ENCODE measurements around the gene STX1B.
A peak's percentile ranks its signal among the peaks of the same experiment; 100 is the strongest.

Gene STX1B

DNA sequence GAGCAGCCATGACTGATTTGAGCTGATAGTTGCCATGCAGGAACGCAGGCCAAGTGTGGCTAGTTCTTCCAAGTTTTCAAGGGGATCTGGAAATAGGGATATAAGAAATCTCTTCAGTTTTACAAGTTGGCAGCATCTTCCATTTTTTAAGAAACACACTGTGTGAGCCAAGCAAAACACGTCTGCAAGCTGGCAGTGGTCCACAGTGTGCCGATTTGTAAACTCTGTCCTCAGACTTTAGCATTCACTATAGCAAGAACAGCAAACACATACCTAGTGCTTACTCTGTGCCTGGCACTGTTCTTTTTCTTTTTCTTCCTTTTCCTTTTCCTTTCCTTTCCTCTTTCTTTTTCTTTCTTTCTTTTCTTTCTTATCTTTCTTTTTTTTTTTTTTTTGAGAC, 58.7 kb downstream of the STX1B start:
- Histone ChIP-seq H3F3A (ENCODE audit: low read depth) (0 out of 2 replicates have a peak, but pooled peaks cover 6% of the 10 kb centered on the region), H3K9ac (ENCODE audit: low read depth, low read length, poor library complexity, severe bottlenecking) (peak overlapping the region; percentile 99), H3K36me3 (ENCODE audit: insufficient read depth, low read length) (peaks cover 4% of the 10 kb centered on the region; the same call in 1 of the 2 replicates), H3K9me3 (ENCODE audit: insufficient read depth, low read depth, low read length) (no peaks in the 10 kb centered on the region), H3K27me3 (ENCODE audit: insufficient read depth, low read length, poor library complexity, severe bottlenecking) (peaks cover 7% of the 10 kb centered on the region), H2AFZ (ENCODE audit: low read length) (no peak overlapping the region), H3K79me2 (ENCODE audit: insufficient read depth, low read length) (peaks cover 23% of the 10 kb centered on the region), H3K4me3 (ENCODE audit: low read length, poor library complexity, severe bottlenecking) (peak overlapping the region; percentile 90), H4K20me1 (ENCODE audit: insufficient read depth, low read length, poor library complexity, severe bottlenecking) (peaks cover 3% of the 10 kb centered on the region), H3K4me1 (ENCODE audit: insufficient read depth, low read length, poor library complexity, severe bottlenecking) (peaks cover 30% of the 10 kb centered on the region), H3K9me2 (replicated peaks; ENCODE audit: low read depth, low read length) (no peaks in the 10 kb centered on the region), H3K4me2 (ENCODE audit: low read depth, low read length, poor library complexity, severe bottlenecking) (peak overlapping the region; percentile 84)
- TF ChIP-seq, protein P1, sequence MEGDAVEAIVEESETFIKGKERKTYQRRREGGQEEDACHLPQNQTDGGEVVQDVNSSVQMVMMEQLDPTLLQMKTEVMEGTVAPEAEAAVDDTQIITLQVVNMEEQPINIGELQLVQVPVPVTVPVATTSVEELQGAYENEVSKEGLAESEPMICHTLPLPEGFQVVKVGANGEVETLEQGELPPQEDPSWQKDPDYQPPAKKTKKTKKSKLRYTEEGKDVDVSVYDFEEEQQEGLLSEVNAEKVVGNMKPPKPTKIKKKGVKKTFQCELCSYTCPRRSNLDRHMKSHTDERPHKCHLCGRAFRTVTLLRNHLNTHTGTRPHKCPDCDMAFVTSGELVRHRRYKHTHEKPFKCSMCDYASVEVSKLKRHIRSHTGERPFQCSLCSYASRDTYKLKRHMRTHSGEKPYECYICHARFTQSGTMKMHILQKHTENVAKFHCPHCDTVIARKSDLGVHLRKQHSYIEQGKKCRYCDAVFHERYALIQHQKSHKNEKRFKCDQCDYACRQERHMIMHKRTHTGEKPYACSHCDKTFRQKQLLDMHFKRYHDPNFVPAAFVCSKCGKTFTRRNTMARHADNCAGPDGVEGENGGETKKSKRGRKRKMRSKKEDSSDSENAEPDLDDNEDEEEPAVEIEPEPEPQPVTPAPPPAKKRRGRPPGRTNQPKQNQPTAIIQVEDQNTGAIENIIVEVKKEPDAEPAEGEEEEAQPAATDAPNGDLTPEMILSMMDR (conservative IDR thresholded peaks at IDR 0.05; ENCODE audit: low read length), result no peak
- no peak for TF ChIP-seq EZH2phosphoT487 (IDR thresholded peaks at IDR 0.05; ENCODE audit: borderline replicate concordance)

DNA sequence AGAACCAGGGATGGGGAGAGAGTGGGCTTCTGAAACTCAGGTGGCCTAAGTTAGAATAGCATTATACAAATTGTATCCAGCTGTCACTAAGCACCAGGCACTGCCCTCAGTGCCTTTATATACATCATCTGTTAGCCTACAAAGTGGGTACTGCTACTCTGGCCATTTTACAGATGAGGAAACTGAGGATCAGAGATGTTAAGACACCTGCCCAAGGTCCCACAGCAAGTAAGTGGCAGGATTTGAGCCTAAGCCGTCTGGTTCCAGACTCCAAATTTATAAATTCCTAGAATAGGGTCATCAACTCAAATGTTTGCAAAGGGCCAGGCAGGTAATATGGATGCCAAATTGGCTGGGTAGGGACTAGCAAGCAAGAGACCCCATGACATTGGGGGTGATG, 59.2 kb downstream of the STX1B start:
- Histone ChIP-seq H4K20me1 (ENCODE audit: insufficient read depth, low read length, poor library complexity, severe bottlenecking) (peaks cover 3% of the 10 kb centered on the region), H3K9me2 (replicated peaks; ENCODE audit: low read depth, low read length) (no peaks in the 10 kb centered on the region), H3K79me2 (ENCODE audit: insufficient read depth, low read length) (peaks cover 23% of the 10 kb centered on the region), H3F3A (ENCODE audit: low read depth) (0 out of 2 replicates have a peak, but pooled peaks cover 6% of the 10 kb centered on the region), H3K4me3 (ENCODE audit: low read length, poor library complexity, severe bottlenecking) (peak overlapping the region; percentile 90), H3K9me3 (ENCODE audit: insufficient read depth, low read depth, low read length) (no peaks in the 10 kb centered on the region), H2AFZ (ENCODE audit: low read length) (no peak overlapping the region), H3K4me2 (ENCODE audit: low read depth, low read length, poor library complexity, severe bottlenecking) (peak overlapping the region; percentile 84), H3K27me3 (ENCODE audit: insufficient read depth, low read length, poor library complexity, severe bottlenecking) (peaks cover 7% of the 10 kb centered on the region), H3K9ac (ENCODE audit: low read depth, low read length, poor library complexity, severe bottlenecking) (peak overlapping the region; percentile 99), H3K4me1 (ENCODE audit: insufficient read depth, low read length, poor library complexity, severe bottlenecking) (peaks cover 25% of the 10 kb centered on the region), H3K36me3 (ENCODE audit: insufficient read depth, low read length) (peaks cover 4% of the 10 kb centered on the region; the same call in 1 of the 2 replicates)
- TF ChIP-seq EZH2phosphoT487 (IDR thresholded peaks at IDR 0.05; ENCODE audit: borderline replicate concordance), result no peak
- TF ChIP-seq, protein P1 (conservative IDR thresholded peaks at IDR 0.05; ENCODE audit: low read length), result no peak

DNA sequence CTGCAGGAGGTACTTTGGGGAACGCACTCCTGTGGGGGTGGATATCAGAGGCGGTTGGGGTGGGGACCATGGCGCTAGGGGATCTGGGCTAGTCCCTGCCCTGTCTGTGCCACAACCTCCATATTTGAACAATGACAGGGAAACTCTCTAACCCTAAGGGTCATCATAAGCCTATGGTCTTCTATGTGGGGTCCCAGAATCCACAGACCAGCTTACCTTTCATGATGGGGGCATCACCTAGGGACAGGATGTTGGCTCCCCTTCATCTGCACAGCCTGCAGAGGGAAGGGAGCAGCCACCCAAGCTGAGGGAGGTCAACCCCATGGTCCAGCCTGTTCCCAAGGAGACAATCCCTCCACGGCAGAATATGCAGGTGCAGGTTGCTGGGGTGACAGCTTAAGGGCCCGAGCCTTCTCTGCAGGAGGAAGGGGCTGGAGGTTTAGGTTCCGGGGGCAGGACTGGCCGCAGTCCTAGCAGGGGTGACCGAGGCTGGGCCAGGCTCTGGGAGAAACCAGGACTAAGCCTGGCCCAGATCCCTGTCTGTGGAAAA, 59.8 kb downstream of the STX1B start:
- Histone ChIP-seq H3K4me1 (ENCODE audit: insufficient read depth, low read length, poor library complexity, severe bottlenecking) (peaks cover 25% of the 10 kb centered on the region), H3K4me2 (ENCODE audit: low read depth, low read length, poor library complexity, severe bottlenecking) (peak overlapping the region; percentile 84), H3K36me3 (ENCODE audit: insufficient read depth, low read length) (peaks cover 4% of the 10 kb centered on the region; the same call in 1 of the 2 replicates), H3K4me3 (ENCODE audit: low read length, poor library complexity, severe bottlenecking) (peak overlapping the region; percentile 90), H3K9me3 (ENCODE audit: insufficient read depth, low read depth, low read length) (no peaks in the 10 kb centered on the region), H3K9me2 (replicated peaks; ENCODE audit: low read depth, low read length) (no peaks in the 10 kb centered on the region), H2AFZ (ENCODE audit: low read length) (no peak overlapping the region), H3K79me2 (ENCODE audit: insufficient read depth, low read length) (peaks cover 23% of the 10 kb centered on the region), H4K20me1 (ENCODE audit: insufficient read depth, low read length, poor library complexity, severe bottlenecking) (peaks cover 3% of the 10 kb centered on the region), H3F3A (ENCODE audit: low read depth) (0 out of 2 replicates have a peak, but pooled peaks cover 6% of the 10 kb centered on the region), H3K9ac (ENCODE audit: low read depth, low read length, poor library complexity, severe bottlenecking) (peak overlapping the region; percentile 99), H3K27me3 (ENCODE audit: insufficient read depth, low read length, poor library complexity, severe bottlenecking) (peaks cover 7% of the 10 kb centered on the region)
- no peak for TF ChIP-seq EZH2phosphoT487 (IDR thresholded peaks at IDR 0.05; ENCODE audit: borderline replicate concordance)
- TF ChIP-seq, protein P1 (conservative IDR thresholded peaks at IDR 0.05; ENCODE audit: low read length), result no peak
